GM23338 (cell line): Measurements from ENCODE around the gene MIGA1. TPM values are rescaled to one million over a fixed set of nuclear protein-coding genes. Genes with fewer than 3 reads are reported as not detected.
"Not testable (repeated sequence)": the region's sequence is repeated elsewhere in the genome, so short reads cannot be mapped to it uniquely, and the experiment has no call there.

ENCODE experiments used
- ATAC-seq: fragments of 200-7000 bp; cut with Tn5 transposase; 3 replicates; pipeline ENCODE4 v1.9.1; 2020
- DNase-seq: peaks from one replicate; pipeline ENCODE4 v3.0.0-alpha.2; 2015; ENCODE audit warnings: low spot score
- H2AFZ ChIP-seq: fragments of 200-600 bp; sonication (generic); 2 replicates; pipeline ENCODE4 v1.8.0; 2016; ENCODE audit warnings: antibody characterized with exemption, mild to moderate bottlenecking, moderate library complexity
- H3F3A ChIP-seq: fragments of 200-600 bp; sonication (generic); replicated peaks from 2 replicates; pipeline ENCODE4 v1.8.0; 2017; ENCODE audit warnings: antibody characterized with exemption, mixed run types, low read depth
- H3K27ac ChIP-seq: fragments of 200-600 bp; sonication (generic); 2 replicates; pipeline ENCODE4 v1.6.1; 2016; ENCODE audit warnings: low read depth
- H3K27me3 ChIP-seq: fragments of 200-600 bp; sonication (generic); 2 replicates; pipeline ENCODE4 v1.8.0; 2016; ENCODE audit warnings: mild to moderate bottlenecking, mixed run types, moderate library complexity; ENCODE audit not compliant: insufficient read depth
- H3K36me3 ChIP-seq: fragments of 200-600 bp; sonication (generic); 2 replicates; pipeline ENCODE4 v1.8.0; 2016; ENCODE audit warnings: mild to moderate bottlenecking; ENCODE audit not compliant: insufficient read depth
- H3K4me1 ChIP-seq: fragments of 200-600 bp; sonication (generic); 2 replicates; pipeline ENCODE4 v1.8.0; 2016; ENCODE audit warnings: mild to moderate bottlenecking, moderate library complexity; ENCODE audit not compliant: insufficient read depth
- H3K4me2 ChIP-seq: fragments of 200-600 bp; sonication (generic); 2 replicates; pipeline ENCODE4 v1.7.1; 2017; ENCODE audit warnings: mixed run types
- H3K4me3 ChIP-seq: fragments of 200-600 bp; sonication (generic); 2 replicates; pipeline ENCODE4 v1.6.1; 2016; ENCODE audit warnings: mixed run types
- H3K79me2 ChIP-seq: fragments of 200-600 bp; sonication (generic); replicated peaks from 2 replicates; pipeline ENCODE4 v1.8.0; 2017; ENCODE audit warnings: mild to moderate bottlenecking; ENCODE audit not compliant: insufficient read depth
- H3K9me2 ChIP-seq: fragments of 200-600 bp; sonication (generic); 2 replicates; pipeline ENCODE4 v1.8.0; 2017; ENCODE audit not compliant: insufficient read depth
- H4K20me1 ChIP-seq: fragments of 200-600 bp; sonication (generic); replicated peaks from 2 replicates; pipeline ENCODE4 v1.8.0; 2017; ENCODE audit warnings: mild to moderate bottlenecking; ENCODE audit not compliant: insufficient read depth
- H3K27ac Mint-ChIP-seq: 2 replicates; pipeline ENCODE4 v1.8.0; 2020; ENCODE audit warnings: inconsistent platforms, mild to moderate bottlenecking, moderate library complexity, mixed read lengths
- H3K27me3 Mint-ChIP-seq: 3 replicates; pipeline ENCODE4 v1.8.0; 2022; ENCODE audit warnings: low read depth, mild to moderate bottlenecking, moderate library complexity, mixed read lengths, inconsistent platforms; ENCODE audit not compliant: insufficient read depth, poor library complexity
- H3K36me3 Mint-ChIP-seq: 3 replicates; pipeline ENCODE4 v1.8.0; 2021; ENCODE audit warnings: low read depth, mild to moderate bottlenecking, inconsistent platforms, moderate library complexity, mixed read lengths
- H3K4me1 Mint-ChIP-seq: 3 replicates; pipeline ENCODE4 v1.8.0; 2020; ENCODE audit warnings: mild to moderate bottlenecking, inconsistent platforms, mixed read lengths
- H3K4me3 Mint-ChIP-seq: 3 replicates; pipeline ENCODE4 v1.8.0; 2021; ENCODE audit warnings: moderate library complexity, mild to moderate bottlenecking, inconsistent platforms, mixed read lengths
- H3K9me3 Mint-ChIP-seq: 3 replicates; pipeline ENCODE4 v1.8.0; 2020; ENCODE audit warnings: moderate library complexity, mild to moderate bottlenecking, inconsistent platforms, mixed read lengths
- ETS1 ChIP-seq: IDR thresholded peaks from 2 replicates; pipeline ENCODE4 v1.6.1; 2016; ENCODE audit warnings: antibody characterized with exemption
- EZH2 ChIP-seq: fragments of 200-600 bp; sonication (generic); IDR thresholded peaks from one replicate; pipeline ENCODE4 v1.8.0; 2017; ENCODE audit warnings: antibody characterized with exemption, mild to moderate bottlenecking, low read depth; ENCODE audit not compliant: unreplicated experiment
- EZH2phosphoT487 ChIP-seq: fragments of 200-600 bp; sonication (generic); IDR thresholded peaks from one replicate; pipeline ENCODE4 v1.8.1; 2018; ENCODE audit warnings: antibody characterized with exemption; ENCODE audit not compliant: unreplicated experiment
- JUNB ChIP-seq: IDR thresholded peaks from one replicate; pipeline ENCODE4 v1.6.1; 2016; ENCODE audit warnings: antibody characterized with exemption; ENCODE audit not compliant: unreplicated experiment
- NANOG ChIP-seq: IDR thresholded peaks from 2 replicates; pipeline ENCODE4 v1.6.1; 2016; ENCODE audit warnings: antibody characterized with exemption, borderline replicate concordance
- POLR2AphosphoS5 ChIP-seq: IDR thresholded peaks from 2 replicates; pipeline ENCODE4 v1.6.1; 2016; ENCODE audit warnings: antibody characterized with exemption, low read depth
- REST ChIP-seq: IDR thresholded peaks from one replicate; pipeline ENCODE4 v1.6.1; 2018; ENCODE audit warnings: antibody characterized with exemption; ENCODE audit not compliant: unreplicated experiment
- STAT1 ChIP-seq: IDR thresholded peaks from one replicate; pipeline ENCODE4 v1.6.1; 2016; ENCODE audit warnings: antibody characterized with exemption; ENCODE audit not compliant: unreplicated experiment
- ZNF114 ChIP-seq: fragments of 250-450 bp; sonication (Bioruptor Pico); IDR thresholded peaks from 2 replicates; pipeline ENCODE4 v1.5.0; 2020; ENCODE audit warnings: mild to moderate bottlenecking, moderate library complexity
- ZNF331 ChIP-seq: fragments of 250-450 bp; sonication (Bioruptor Pico); IDR thresholded peaks from 2 replicates; pipeline ENCODE4 v1.5.0; 2020; ENCODE audit warnings: low read depth, mild to moderate bottlenecking, moderate library complexity
- ZNF462 ChIP-seq: fragments of 250-450 bp; sonication (Bioruptor Pico); IDR thresholded peaks from 2 replicates; pipeline ENCODE4 v1.5.0; 2020; ENCODE audit warnings: mild to moderate bottlenecking, moderate library complexity
- polyA plus RNA-seq: library from polyadenylated mRNA; unstranded; fragments of >200 nt; fragmentation: Nextera tagmentation; extraction: Ambion mirVana; gene quantifications from 2 replicates; pipeline ENCODE4 v1.2.1, GENCODE V29; 2016
- total RNA-seq: library from RNA; depleted of rRNA; stranded (reverse); fragments of >200 nt; shearing (Covaris generic); gene quantifications from 2 replicates; pipeline ENCODE4 v1.2.3, GENCODE V29; 2014

Gene MIGA1
- total and polyA plus RNA-seq, 2 experiments from 2014 or later: 3.4 to 7.5 TPM

- DNase-seq: no peak
- ATAC-seq: no peak
- Histone ChIP-seq H3K27ac (no peak overlapping the region), H3K27me3 (no peaks in the 10 kb centered on the region), H3K4me1 (no peaks in the 10 kb centered on the region), H2AFZ (no peak overlapping the region), H3K9me2 (no peaks in the 10 kb centered on the region), H3K79me2 (no peaks in the 10 kb centered on the region), H3K4me2 (no peak overlapping the region), H3F3A (no peaks in the 10 kb centered on the region), H4K20me1 (no peaks in the 10 kb centered on the region), H3K4me3 (no peak overlapping the region), H3K36me3 (no peaks in the 10 kb centered on the region)
- H3K27ac Mint-ChIP-seq: no peak overlapping the region
- H3K9me3 Mint-ChIP-seq: no peaks in the 10 kb centered on the region
- H3K4me3 Mint-ChIP-seq: no peak overlapping the region
- H3K36me3 Mint-ChIP-seq: peaks cover 11% of the 10 kb centered on the region; the same call in 2 of the 3 replicates
- TF ChIP-seq STAT1 (no peak), EZH2phosphoT487 (no peak), JUNB (no peak), POLR2AphosphoS5 (no peak), EZH2 (no peak), ZNF331 (CRISPR knock-in tag) (no peak), ETS1 (no peak), REST (no peak), NANOG (no peak), ZNF114 (CRISPR knock-in tag) (no peak), ZNF462 (CRISPR knock-in tag) (no peak)
- H3K4me1 Mint-ChIP-seq: no peaks in the 10 kb centered on the region
- no peaks in the 10 kb centered on the region for H3K27me3 Mint-ChIP-seq
Observed at GRCh38 chr1:77803371-77803770, 23.9 kb downstream of the MIGA1 start.

- not testable (repeated sequence) for H3F3A ChIP-seq, H4K20me1 ChIP-seq, H3K4me3 Mint-ChIP-seq, ATAC-seq, DNase-seq, H3K4me2 ChIP-seq, H3K9me2 ChIP-seq, H3K4me1 Mint-ChIP-seq, H3K36me3 ChIP-seq, H2AFZ ChIP-seq, H3K4me1 ChIP-seq, H3K27ac Mint-ChIP-seq, H3K27ac ChIP-seq, H3K79me2 ChIP-seq, H3K9me3 Mint-ChIP-seq, H3K4me3 ChIP-seq, H3K27me3 ChIP-seq, H3K27me3 Mint-ChIP-seq
- peaks cover 22% of the 10 kb centered on the region; the same call in 2 of the 3 replicates for H3K36me3 Mint-ChIP-seq
Observed at GRCh38 chr1:77809787-77810462, 30.5 kb downstream of the MIGA1 start.
